Activated naive CD4-positive, alpha-beta T cell treated with anti-CD3 and anti-CD28 coated beads for 36 hours (primary cell): ENCODE results near the gene PRODH2. TPM values are rescaled to one million over a fixed set of nuclear protein-coding genes. Genes with fewer than 3 reads are reported as not detected.

Source experiments
- CTCF ChIA-PET: fragments of 350-600 bp; sonication (Branson Sonifier 250); formaldehyde crosslinking; loops from one replicate; lab custom pipeline; 2021; ENCODE audit warnings: antibody characterized with exemption; lab: Charles Lee
- DNase-seq: peaks from one replicate; pipeline ENCODE4 v3.0.0-alpha.2; 2020
- H3K27ac Mint-ChIP-seq: one replicate; pipeline ENCODE4 v1.8.0; 2021; ENCODE audit warnings: mild to moderate bottlenecking, mixed read lengths
- H3K27me3 Mint-ChIP-seq: one replicate; pipeline ENCODE4 v1.8.0; 2021; ENCODE audit warnings: low read depth, mixed read lengths
- H3K36me3 Mint-ChIP-seq: one replicate; pipeline ENCODE4 v1.8.0; 2021; ENCODE audit warnings: low read depth, mixed read lengths
- H3K4me1 Mint-ChIP-seq: one replicate; pipeline ENCODE4 v1.8.0; 2021; ENCODE audit warnings: low read depth, mixed read lengths
- H3K4me3 Mint-ChIP-seq: one replicate; pipeline ENCODE4 v1.8.0; 2021; ENCODE audit warnings: mild to moderate bottlenecking, moderate library complexity, mixed read lengths
- H3K9me3 Mint-ChIP-seq: one replicate; pipeline ENCODE4 v1.8.0; 2021; ENCODE audit warnings: mixed read lengths
- intact Hi-C: fragments of 100-400 bp; cut with micrococcal nuclease; formaldehyde crosslinking; loops from one replicate; pipeline ENCODE4 v1.15.1; 2023
- total RNA-seq, 2 experiments: library from RNA; stranded (reverse); gene quantifications; one replicate each; pipeline ENCODE4 v1.2.3, GENCODE V29; 2021

The PRODH2 gene
- total RNA-seq, 2 experiments from 2014 or later = not detected

GRCh38 chr19:35789195-35789977, 23.3 kb downstream of the PRODH2 start:
- H3K27me3 Mint-ChIP-seq = peaks cover 4% of the 10 kb centered on the region
- no peaks in the 10 kb centered on the region for H3K36me3 Mint-ChIP-seq
- intact Hi-C loops = no loop called here
- no peak for DNase-seq
- no peaks in the 10 kb centered on the region for H3K9me3 Mint-ChIP-seq
- no peaks in the 10 kb centered on the region for H3K4me1 Mint-ChIP-seq
- H3K4me3 Mint-ChIP-seq = no peak overlapping the region
- CTCF ChIA-PET = interaction anchor here (2.1 kb wide), 1 partner anchor 95 kb away, joined by 9 read pairs; no protein-coding TSS in a partner anchor
- no peak overlapping the region for H3K27ac Mint-ChIP-seq

- DNase-seq = no peak
- H3K9me3 Mint-ChIP-seq = no peaks in the 10 kb centered on the region
- no peak overlapping the region for H3K4me3 Mint-ChIP-seq
- CTCF ChIA-PET = interaction anchor here (2.1 kb wide), 1 partner anchor 94 kb away, joined by 9 read pairs; no protein-coding TSS in a partner anchor
- H3K27ac Mint-ChIP-seq = no peak overlapping the region
- intact Hi-C loops = no loop called here
- no peaks in the 10 kb centered on the region for H3K27me3 Mint-ChIP-seq
- H3K4me1 Mint-ChIP-seq = no peaks in the 10 kb centered on the region
- H3K36me3 Mint-ChIP-seq = no peaks in the 10 kb centered on the region
Observed at GRCh38 chr19:35788205-35788960, 24.3 kb downstream of the PRODH2 start.

- DNase-seq = no peak
- Mint-ChIP-seq H3K9me3 (no peaks in the 10 kb centered on the region), H3K36me3 (no peaks in the 10 kb centered on the region), H3K4me3 (no peak overlapping the region), H3K27ac (no peak overlapping the region), H3K4me1 (no peaks in the 10 kb centered on the region), H3K27me3 (no peaks in the 10 kb centered on the region)
- intact Hi-C loops = no loop called here
- CTCF ChIA-PET = no interaction called here
Observed at GRCh38 chr19:35787227-35787799, 25.3 kb downstream of the PRODH2 start.

- Mint-ChIP-seq H3K4me3 (no peak overlapping the region), H3K36me3 (peaks cover under 1% of the 10 kb centered on the region), H3K27ac (no peak overlapping the region)
Observed at GRCh38 chr19:35786299-35787160, 26.1 kb downstream of the PRODH2 start.

GRCh38 chr19:35785339-35785627, 27.4 kb downstream of the PRODH2 start:
- Mint-ChIP-seq H3K27ac (no peak overlapping the region), H3K36me3 (peaks cover 6% of the 10 kb centered on the region), H3K4me1 (no peaks in the 10 kb centered on the region), H3K27me3 (no peaks in the 10 kb centered on the region), H3K4me3 (no peak overlapping the region), H3K9me3 (no peaks in the 10 kb centered on the region)
- intact Hi-C loops = no loop called here
- no peak for DNase-seq
- CTCF ChIA-PET = no interaction called here

More at GRCh38 chr19:35786299-35787160, 26.1 kb downstream of the PRODH2 start:
- no peak for DNase-seq
- CTCF ChIA-PET = no interaction called here
- Mint-ChIP-seq H3K4me1 (no peaks in the 10 kb centered on the region), H3K9me3 (no peaks in the 10 kb centered on the region), H3K27me3 (no peaks in the 10 kb centered on the region)
- intact Hi-C loops = no loop called here

GRCh38 chr19:35784503-35785338, 27.9 kb downstream of the PRODH2 start:
- intact Hi-C loops = no loop called here
- H3K9me3 Mint-ChIP-seq = no peaks in the 10 kb centered on the region
- CTCF ChIA-PET = no interaction called here

DNA sequence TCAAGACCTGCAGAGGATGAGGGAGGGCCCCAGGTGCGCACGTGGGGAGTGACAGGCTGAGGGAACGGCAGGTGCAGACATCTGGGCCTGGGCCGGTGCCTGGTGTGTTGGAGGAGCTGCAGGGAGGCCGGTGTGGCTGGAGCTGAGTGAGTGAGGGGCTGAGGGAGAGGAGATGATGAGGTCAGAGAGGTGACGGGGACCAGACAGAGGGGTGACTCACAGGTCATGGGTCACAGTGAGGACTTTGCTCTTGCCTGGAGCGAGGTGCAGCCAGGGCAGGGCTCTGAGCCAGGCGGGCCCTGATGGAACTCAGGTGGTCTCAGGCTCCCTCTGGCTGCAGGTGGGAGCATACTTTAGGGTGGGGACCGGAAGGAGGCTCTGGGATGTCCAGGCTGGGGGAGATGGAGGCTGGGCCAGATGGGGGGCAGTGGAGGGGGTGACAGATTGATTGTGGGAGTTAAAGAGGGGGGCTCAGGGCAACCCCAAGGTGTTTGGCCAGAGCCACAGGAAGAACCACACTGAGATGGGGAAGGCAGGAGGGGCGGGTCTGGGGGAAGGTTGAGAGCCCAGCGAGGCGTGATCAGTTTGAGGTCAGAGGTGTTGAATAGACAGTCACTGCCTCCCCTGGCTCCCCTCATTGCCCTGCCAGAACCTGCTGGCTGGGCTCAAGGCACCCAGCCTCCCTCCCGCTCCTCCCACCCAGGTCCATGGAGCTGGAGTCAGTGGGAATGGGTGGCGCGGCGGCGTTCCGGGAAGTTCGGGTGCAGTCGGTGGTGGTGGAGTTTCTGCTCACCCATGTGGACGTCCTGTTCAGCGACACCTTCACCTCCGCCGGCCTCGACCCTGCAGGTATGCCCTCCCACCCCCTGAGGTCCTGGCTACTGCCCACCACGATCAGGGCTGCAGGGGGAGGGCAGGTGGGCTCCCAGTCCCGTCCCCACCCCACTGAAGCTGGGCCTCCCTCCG, 28.9 kb downstream of the PRODH2 start:
- H3K27me3 Mint-ChIP-seq = no peaks in the 10 kb centered on the region
- DNase-seq = no peak
- H3K4me3 Mint-ChIP-seq = no peak overlapping the region
- intact Hi-C loops = no loop called here
- no peaks in the 10 kb centered on the region for H3K4me1 Mint-ChIP-seq
- CTCF ChIA-PET = no interaction called here
- no peaks in the 10 kb centered on the region for H3K9me3 Mint-ChIP-seq
- no peak overlapping the region for H3K27ac Mint-ChIP-seq
- H3K36me3 Mint-ChIP-seq = peaks cover 6% of the 10 kb centered on the region

More at GRCh38 chr19:35784503-35785338, 27.9 kb downstream of the PRODH2 start:
- no peaks in the 10 kb centered on the region for H3K27me3 Mint-ChIP-seq
- H3K4me3 Mint-ChIP-seq = no peak overlapping the region
- H3K4me1 Mint-ChIP-seq = no peaks in the 10 kb centered on the region
- H3K36me3 Mint-ChIP-seq = peaks cover 6% of the 10 kb centered on the region
- H3K27ac Mint-ChIP-seq = no peak overlapping the region
- DNase-seq = no peak

DNA sequence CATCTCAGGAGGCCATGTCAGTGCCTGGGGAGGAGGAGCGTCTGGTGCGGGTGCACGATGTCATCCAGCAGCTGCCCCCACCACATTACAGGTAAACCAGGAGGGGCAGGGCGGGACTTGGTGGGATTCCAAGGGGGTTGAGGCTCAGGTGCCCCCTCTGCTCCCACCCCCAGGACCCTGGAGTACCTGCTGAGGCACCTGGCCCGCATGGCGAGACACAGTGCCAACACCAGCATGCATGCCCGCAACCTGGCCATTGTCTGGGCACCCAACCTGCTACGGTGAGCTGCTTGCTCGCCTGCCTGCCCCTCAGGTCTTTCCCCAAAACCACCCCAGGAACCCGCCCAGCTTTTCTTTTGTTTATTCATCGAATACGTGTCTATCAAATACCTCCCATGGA, 30.1 kb downstream of the PRODH2 start:
- no peak for DNase-seq
- H3K4me3 Mint-ChIP-seq = no peak overlapping the region
- intact Hi-C loops = no loop called here
- CTCF ChIA-PET = no interaction called here
- peaks cover 6% of the 10 kb centered on the region for H3K36me3 Mint-ChIP-seq
- H3K27ac Mint-ChIP-seq = no peak overlapping the region
- no peaks in the 10 kb centered on the region for H3K27me3 Mint-ChIP-seq
- no peaks in the 10 kb centered on the region for H3K4me1 Mint-ChIP-seq
- H3K9me3 Mint-ChIP-seq = no peaks in the 10 kb centered on the region

DNA sequence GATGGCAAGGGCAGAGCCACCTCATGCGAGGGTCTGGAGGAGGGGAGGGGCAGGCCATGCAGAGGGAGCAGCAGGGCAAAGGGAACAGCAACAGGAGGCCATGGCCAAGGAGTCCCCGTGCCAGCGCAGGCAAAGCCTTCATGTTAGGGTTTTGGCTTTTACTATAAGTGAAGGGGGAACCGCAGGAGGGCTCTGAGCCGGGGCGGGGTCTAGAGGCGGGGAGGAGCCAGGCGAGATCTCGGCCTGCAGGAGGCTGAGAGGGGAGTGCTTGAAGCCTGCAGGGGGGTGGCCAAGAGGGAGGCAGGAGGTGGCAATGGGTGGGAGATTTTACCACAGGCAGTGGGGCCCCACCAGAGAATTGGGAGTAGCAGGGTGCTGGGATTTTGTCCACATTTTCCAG, 31.0 kb downstream of the PRODH2 start:
- Mint-ChIP-seq H3K4me3 (no peak overlapping the region), H3K9me3 (no peaks in the 10 kb centered on the region), H3K36me3 (peaks cover 6% of the 10 kb centered on the region), H3K4me1 (peaks cover 5% of the 10 kb centered on the region), H3K27ac (no peak overlapping the region), H3K27me3 (no peaks in the 10 kb centered on the region)
- no peak for DNase-seq
- CTCF ChIA-PET = no interaction called here
- intact Hi-C loops = no loop called here

- no peak overlapping the region for H3K27ac Mint-ChIP-seq
- CTCF ChIA-PET = no interaction called here
- intact Hi-C loops = no loop called here
- H3K36me3 Mint-ChIP-seq = peaks cover 6% of the 10 kb centered on the region
- no peak overlapping the region for H3K4me3 Mint-ChIP-seq
- no peaks in the 10 kb centered on the region for H3K9me3 Mint-ChIP-seq
- no peak for DNase-seq
- no peaks in the 10 kb centered on the region for H3K27me3 Mint-ChIP-seq
- peaks cover 11% of the 10 kb centered on the region for H3K4me1 Mint-ChIP-seq
Observed at GRCh38 chr19:35780717-35781116, 31.9 kb downstream of the PRODH2 start.

- H3K27me3 Mint-ChIP-seq = no peaks in the 10 kb centered on the region
- no peaks in the 10 kb centered on the region for H3K9me3 Mint-ChIP-seq
- no peak overlapping the region for H3K27ac Mint-ChIP-seq
- no peak for DNase-seq
- H3K4me1 Mint-ChIP-seq = peaks cover 12% of the 10 kb centered on the region
- no peak overlapping the region for H3K4me3 Mint-ChIP-seq
- H3K36me3 Mint-ChIP-seq = peaks cover 6% of the 10 kb centered on the region
- intact Hi-C loops = no loop called here
- CTCF ChIA-PET = no interaction called here
Observed at GRCh38 chr19:35780058-35780457, 32.6 kb downstream of the PRODH2 start.
